Glomerular visceral epithelial cell (primary cell): ENCODE results near the gene CCBE1.
"Not testable (repeated sequence)": the region's sequence is repeated elsewhere in the genome, so short reads cannot be mapped to it uniquely, and the experiment has no call there.

ENCODE experiments used
- DNase-seq: peaks from one replicate; pipeline ENCODE4 v3.0.0-alpha.2; 2016; ENCODE audit errors: extremely low spot score

CCBE1 gene

GRCh38 chr18:59656373-59656887 is 40.8 kb downstream of the CCBE1 start:
- DNase-seq = no peak

GRCh38 chr18:59655676-59656075 is 41.5 kb downstream of the CCBE1 start:
- no peak for DNase-seq

DNA sequence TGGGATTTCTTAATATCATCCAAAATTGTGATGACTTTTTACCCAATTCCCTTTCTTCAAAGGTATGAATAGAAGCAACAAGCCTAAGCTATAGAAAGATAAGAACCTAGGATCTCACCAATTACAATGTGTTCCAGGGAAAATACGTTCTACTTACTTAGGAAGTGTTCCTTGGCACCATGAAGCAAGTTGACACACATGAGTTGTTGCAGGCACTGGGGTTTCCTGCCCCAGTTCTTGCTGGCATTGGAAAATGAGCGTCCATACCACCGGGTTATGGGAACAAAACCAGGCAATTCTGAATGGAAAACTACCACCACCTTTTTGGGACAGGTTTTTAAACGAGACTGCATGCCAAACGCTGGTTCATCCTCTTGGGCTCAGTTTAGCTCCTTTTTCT is 46.2 kb downstream of the CCBE1 start:
- DNase-seq = peak; percentile 39

DNA sequence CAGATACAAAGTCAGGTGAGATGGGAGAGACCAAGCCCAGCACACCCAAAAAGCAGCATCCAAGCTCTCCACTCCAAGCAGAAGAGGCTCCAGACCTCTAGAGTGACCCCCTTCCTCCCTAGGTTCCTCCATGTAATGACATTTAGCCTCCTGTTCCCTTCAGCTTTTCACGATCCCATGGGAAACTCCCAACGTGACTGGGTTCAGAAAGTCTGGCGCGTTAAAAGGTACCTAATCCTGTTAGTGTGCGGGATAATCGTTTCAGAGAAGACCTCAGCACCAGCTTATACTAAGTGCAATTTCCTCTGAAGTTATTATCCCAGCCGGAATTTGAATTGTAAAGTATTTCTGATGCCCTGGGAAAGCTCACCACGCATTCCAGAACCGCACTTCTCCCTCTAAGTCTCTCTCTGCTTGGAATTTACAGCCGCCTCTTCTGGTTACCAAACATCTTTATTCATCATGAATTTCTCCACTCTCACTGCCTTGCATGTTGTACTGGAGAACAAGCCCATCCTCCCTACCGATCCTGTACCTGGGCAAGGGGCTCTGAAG is 46.9 kb downstream of the CCBE1 start:
- peak; percentile 49 for DNase-seq

- no peak for DNase-seq
Observed at GRCh38 chr18:59649591-59649990, 47.6 kb downstream of the CCBE1 start.

DNA sequence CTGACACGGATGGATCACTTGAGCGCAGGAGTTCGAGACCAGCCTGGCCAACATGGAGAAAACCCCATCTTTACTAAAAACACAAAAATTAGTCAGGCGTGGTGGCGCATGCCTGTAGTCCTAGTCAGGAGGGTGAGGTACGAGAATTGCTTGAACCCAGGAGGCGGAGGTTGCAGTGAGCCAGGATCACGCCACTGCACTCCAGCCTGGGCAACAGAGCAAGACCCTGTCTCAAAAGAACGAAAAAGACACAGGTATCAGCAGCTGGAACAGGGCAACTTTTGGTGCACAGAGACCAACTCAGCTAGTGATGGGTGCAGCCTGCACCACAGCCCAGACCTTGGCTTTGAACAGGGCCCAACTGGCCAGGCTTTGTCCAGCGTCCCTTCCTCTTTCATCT is 48.8 kb downstream of the CCBE1 start:
- not testable (repeated sequence) for DNase-seq

DNA sequence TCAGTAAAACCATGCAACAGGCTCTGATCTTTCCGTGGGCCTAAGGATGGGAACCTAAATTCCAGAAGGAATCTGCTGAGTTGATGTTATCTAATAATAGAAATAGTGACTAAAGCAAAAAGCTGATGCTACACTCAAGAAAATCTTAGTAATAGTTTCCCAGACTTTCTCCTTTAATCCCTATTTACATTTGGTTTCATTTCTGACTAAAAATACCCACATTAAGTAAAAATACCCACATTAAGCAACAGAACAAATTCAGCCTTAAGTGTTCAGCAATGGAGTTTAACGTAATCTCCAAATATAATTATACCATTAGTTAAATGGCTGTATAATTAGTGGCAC is 50.3 kb downstream of the CCBE1 start:
- no peak for DNase-seq

- DNase-seq = no peak
Observed at GRCh38 chr18:59646228-59646962, 50.8 kb downstream of the CCBE1 start.

- DNase-seq = no peak
Observed at GRCh38 chr18:59643740-59644139, 53.5 kb downstream of the CCBE1 start.

DNA sequence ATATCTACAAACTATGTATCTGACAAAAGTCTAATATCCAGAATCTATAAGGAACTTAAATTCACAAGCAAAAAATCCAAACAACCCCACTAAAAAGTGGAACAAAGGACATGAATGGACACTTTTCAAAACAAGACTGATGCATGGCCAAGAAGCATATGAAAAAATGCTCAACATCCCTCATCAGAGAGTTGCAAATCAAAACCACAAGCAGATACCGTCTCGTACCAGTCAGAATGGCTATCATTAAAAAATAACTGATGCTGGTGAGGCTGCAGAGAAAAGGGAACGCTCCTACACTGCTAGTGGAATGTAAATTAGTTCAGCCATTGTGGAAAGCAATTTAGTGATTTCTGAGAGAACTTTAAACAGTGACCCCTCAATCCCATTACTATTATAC is 56.5 kb downstream of the CCBE1 start:
- no peak for DNase-seq

GRCh38 chr18:59639821-59640220 is 57.4 kb downstream of the CCBE1 start:
- DNase-seq = no peak

GRCh38 chr18:59639136-59639535 is 58.1 kb downstream of the CCBE1 start:
- no peak for DNase-seq

DNA sequence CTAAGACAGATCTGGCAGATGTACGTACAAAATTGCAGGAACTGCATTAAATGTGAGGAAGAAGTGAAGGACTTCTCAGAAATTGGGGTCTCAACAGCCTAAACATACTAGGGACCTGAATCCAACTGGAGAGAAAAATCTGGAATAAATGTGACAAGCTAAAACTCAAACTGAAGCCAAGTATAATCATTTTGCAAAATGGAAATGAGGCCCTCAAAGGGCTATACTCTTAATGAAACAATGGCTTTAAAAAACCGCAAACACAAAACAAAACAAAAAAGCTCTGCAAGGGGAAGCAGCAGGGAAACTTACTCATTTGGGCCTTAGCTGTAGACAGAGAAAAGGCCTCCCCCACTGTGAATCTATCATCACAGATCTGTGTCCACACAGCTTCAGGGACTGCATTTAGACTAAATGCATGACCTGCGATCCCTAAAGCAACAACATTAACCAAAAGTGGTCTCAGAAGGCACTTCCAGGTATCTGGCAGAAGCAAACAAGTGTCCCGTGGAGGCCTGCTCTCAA is 63.2 kb downstream of the CCBE1 start:
- DNase-seq = no peak

DNA sequence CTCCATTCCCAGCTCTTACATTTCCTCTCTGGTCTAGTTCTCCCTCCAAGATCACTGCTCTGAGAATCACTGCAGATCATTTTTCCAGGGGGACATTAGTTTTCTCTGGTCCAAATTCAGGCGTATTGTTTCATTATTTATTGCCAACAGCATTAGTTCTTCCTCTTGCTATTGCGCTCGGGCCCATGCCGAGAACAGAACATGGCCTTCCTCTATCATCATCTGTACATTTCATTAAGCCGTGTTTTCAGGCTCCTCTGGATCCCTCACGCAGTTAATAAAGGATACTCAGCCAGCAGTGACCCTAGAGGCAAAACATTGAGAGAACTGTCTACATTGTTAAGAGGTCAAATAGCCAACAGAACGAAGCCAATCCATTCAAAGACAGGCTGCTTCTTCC is 63.9 kb downstream of the CCBE1 start:
- no peak for DNase-seq

GRCh38 chr18:59631583-59632181 is 65.5 kb downstream of the CCBE1 start:
- peak; percentile 52 for DNase-seq

GRCh38 chr18:59629894-59630293 is 67.3 kb downstream of the CCBE1 start:
- no peak for DNase-seq

DNA sequence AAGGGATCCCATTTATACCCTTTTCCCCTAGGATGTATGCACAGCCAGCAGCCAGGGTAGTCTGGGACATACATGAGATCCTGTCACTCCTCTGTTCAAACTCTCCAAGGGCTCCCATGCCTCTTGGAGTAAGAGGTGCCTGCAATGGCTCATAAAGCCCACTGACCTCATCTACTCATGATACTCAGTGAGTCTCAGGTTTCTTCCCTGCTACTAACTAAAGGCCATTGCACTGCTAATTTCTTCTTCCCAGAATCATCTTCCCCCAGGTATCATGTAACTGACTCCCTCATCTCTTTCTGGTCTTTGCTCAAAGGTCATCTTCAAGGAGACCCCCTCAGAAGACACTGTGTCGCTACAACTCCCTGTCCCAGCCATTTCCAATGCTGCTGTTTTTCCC is 68.2 kb downstream of the CCBE1 start:
- no peak for DNase-seq

DNA sequence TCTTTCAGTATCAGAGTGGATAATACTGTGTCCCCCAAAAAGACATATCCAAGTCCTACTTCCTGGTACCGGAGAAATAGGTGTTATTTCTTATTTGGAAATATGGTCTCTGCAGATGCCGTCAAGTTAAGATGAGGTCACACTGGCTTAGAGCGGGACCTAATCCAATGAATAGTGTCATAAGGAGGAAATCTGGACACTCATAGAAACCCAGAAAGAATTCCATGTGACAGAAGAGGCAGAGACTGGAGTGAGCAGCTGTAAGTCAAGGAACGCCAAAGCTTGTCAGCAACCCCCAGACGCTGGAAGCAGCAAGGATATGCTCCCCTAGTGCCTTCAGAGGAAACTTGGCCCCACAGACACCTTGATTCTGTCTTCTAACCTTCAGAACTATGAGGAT is 69.8 kb downstream of the CCBE1 start:
- no peak for DNase-seq

GRCh38 chr18:59624369-59624765 is 72.9 kb downstream of the CCBE1 start:
- DNase-seq = no peak

DNA sequence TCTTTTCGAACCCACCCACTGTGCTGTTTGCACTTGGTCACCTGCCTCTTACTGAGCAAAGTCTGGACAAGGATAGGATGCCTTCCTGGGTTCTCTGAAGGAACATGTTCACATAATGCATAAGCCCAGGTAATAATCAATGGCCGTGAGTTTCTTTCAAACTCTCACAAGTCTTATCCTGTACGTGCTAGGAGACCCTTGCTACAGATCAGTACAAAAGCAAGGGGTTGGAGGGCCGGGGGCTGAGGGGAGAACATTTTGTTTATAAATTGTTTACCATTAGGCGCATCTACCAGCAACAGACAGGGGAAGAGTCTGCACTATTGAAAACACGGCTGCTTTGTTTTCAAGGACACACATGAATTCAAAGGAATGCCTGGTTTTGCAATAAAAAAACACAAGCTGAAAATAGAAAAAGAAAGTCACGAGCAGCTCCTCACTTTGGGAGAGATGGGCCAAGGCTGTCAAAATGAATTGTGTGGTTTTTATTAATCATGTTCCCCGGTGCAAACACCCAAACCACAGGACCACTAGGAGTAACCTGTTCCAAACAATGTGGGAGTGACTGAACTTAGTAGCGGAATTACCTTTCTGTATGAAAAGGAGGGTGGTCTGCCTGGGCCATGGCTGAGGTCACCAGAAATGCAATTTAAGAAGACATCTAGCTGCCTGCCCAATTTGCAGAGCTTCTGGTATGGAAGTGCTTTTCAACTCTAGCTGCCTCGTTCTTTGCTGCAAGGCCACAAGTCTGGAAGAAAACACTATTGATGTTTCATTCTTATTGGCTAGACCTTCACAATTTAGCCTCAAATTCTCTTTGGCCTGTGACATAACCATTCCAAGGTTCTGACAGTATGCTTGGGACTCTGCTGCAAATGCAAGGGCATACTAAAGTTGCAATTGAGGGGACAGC is 73.5 kb downstream of the CCBE1 start:
- peak; percentile 67 for DNase-seq

- DNase-seq = peak; percentile 65
Observed at GRCh38 chr18:59621027-59621426, 76.2 kb downstream of the CCBE1 start.

- DNase-seq = no peak
Observed at GRCh38 chr18:59620381-59620780, 76.8 kb downstream of the CCBE1 start.
